ENCODE measurements around the gene BORCS8.
"Not testable (repeated sequence)": the region's sequence is repeated elsewhere in the genome, so short reads cannot be mapped to it uniquely, and the experiment has no call there.

Gene BORCS8

GRCh38 chr19:19147344-19147743 is 44.6 kb downstream of the BORCS8 start:
- DNase-seq = no peak

- no peak for DNase-seq
Measured at GRCh38 chr19:19146865-19147264, 45.1 kb downstream of the BORCS8 start.

GRCh38 chr19:19145684-19146608 is 46.0 kb downstream of the BORCS8 start:
- peak; percentile 85 for DNase-seq

- DNase-seq = no peak
Measured at GRCh38 chr19:19145281-19145680, 46.7 kb downstream of the BORCS8 start.

- DNase-seq = no peak
Measured at GRCh38 chr19:19142347-19142746, 49.6 kb downstream of the BORCS8 start.

GRCh38 chr19:19140476-19140875 is 51.5 kb downstream of the BORCS8 start:
- no peak for DNase-seq

GRCh38 chr19:19139876-19140229 is 52.1 kb downstream of the BORCS8 start:
- DNase-seq = no peak

- DNase-seq = peak; percentile 98
Measured at GRCh38 chr19:19138109-19138981, 53.6 kb downstream of the BORCS8 start, which contains the start of gene TMEM161A. TSS of gene TMEM161A (minus strand) at chr19:19138478. CDS start at chr19:19138428, 50 bp downstream.

- DNase-seq = no peak
Measured at GRCh38 chr19:19137556-19138108, 54.3 kb downstream of the BORCS8 start.

- not testable (repeated sequence) for DNase-seq
Measured at GRCh38 chr19:19135713-19136112, 56.2 kb downstream of the BORCS8 start.

GRCh38 chr19:19134687-19135158 is 57.2 kb downstream of the BORCS8 start:
- DNase-seq = peak; percentile 42

GRCh38 chr19:19133985-19134384 is 58.0 kb downstream of the BORCS8 start:
- DNase-seq = no peak

- no peak for DNase-seq
Measured at GRCh38 chr19:19132912-19133311, 59.0 kb downstream of the BORCS8 start.

GRCh38 chr19:19131989-19132388 is 60.0 kb downstream of the BORCS8 start:
- no peak for DNase-seq

Data from CD4-positive, alpha-beta T cell treated with Interleukin-12 subunit alpha and Interleukin-12 subunit beta, for 1 hour (primary cell).